ENCODE data around the gene TRPV2.

The TRPV2 gene

GRCh38 chr17:16391451-16391850, 23.9 kb upstream of the TRPV2 start:
- TF ChIP-seq SIN3A (IDR thresholded peaks at IDR 0.05; ENCODE audit: borderline replicate concordance, insufficient read depth, low read length) (no peak), TAF1 (IDR thresholded peaks at IDR 0.05; ENCODE audit: borderline replicate concordance, insufficient read depth, low read length) (no peak), POLR2AphosphoS5 (IDR thresholded peaks at IDR 0.05; ENCODE audit: low read depth, low read length) (no peak), FOXP2 (optimal IDR thresholded peaks at IDR 0.05; ENCODE audit: borderline replicate concordance, extremely low read depth, extremely low read length, insufficient read depth) (no peak)

GRCh38 chr17:16398270-16399267, 16.8 kb upstream of the TRPV2 start:
- TF ChIP-seq POLR2AphosphoS5 (IDR thresholded peaks at IDR 0.05; ENCODE audit: low read depth, low read length) (no peak), TAF1 (IDR thresholded peaks at IDR 0.05; ENCODE audit: borderline replicate concordance, insufficient read depth, low read length) (no peak), REST (IDR thresholded peaks at IDR 0.05; ENCODE audit: insufficient read depth in 1 of 2, low read depth in 2 of 2, low read length in 2 of 2) (no peak), SIN3A (IDR thresholded peaks at IDR 0.05; ENCODE audit: borderline replicate concordance, insufficient read depth, low read length) (no peak), FOXP2 (optimal IDR thresholded peaks at IDR 0.05; ENCODE audit: borderline replicate concordance, extremely low read depth, extremely low read length, insufficient read depth) (no peak)

GRCh38 chr17:16406742-16407674, 8.4 kb upstream of the TRPV2 start:
- TF ChIP-seq TAF1 (IDR thresholded peaks at IDR 0.05; ENCODE audit: borderline replicate concordance, insufficient read depth, low read length) (no peak), POLR2AphosphoS5 (IDR thresholded peaks at IDR 0.05; ENCODE audit: low read depth, low read length) (no peak), FOXP2 (optimal IDR thresholded peaks at IDR 0.05; ENCODE audit: borderline replicate concordance, extremely low read depth, extremely low read length, insufficient read depth) (no peak), SIN3A (IDR thresholded peaks at IDR 0.05; ENCODE audit: borderline replicate concordance, insufficient read depth, low read length) (no peak), REST (IDR thresholded peaks at IDR 0.05; ENCODE audit: insufficient read depth in 1 of 2, low read depth in 2 of 2, low read length in 2 of 2) (no peak)

GRCh38 chr17:16407911-16408588, 7.3 kb upstream of the TRPV2 start:
- TF ChIP-seq SIN3A (IDR thresholded peaks at IDR 0.05; ENCODE audit: borderline replicate concordance, insufficient read depth, low read length) (no peak), TAF1 (IDR thresholded peaks at IDR 0.05; ENCODE audit: borderline replicate concordance, insufficient read depth, low read length) (no peak), POLR2AphosphoS5 (IDR thresholded peaks at IDR 0.05; ENCODE audit: low read depth, low read length) (no peak), FOXP2 (optimal IDR thresholded peaks at IDR 0.05; ENCODE audit: borderline replicate concordance, extremely low read depth, extremely low read length, insufficient read depth) (no peak), REST (IDR thresholded peaks at IDR 0.05; ENCODE audit: insufficient read depth in 1 of 2, low read depth in 2 of 2, low read length in 2 of 2) (no peak)

All from PFSK-1 (cell line).